ENCODE measurements around the gene HDAC4. TPM values are rescaled to one million over a fixed set of nuclear protein-coding genes. Genes with fewer than 3 reads are reported as not detected.

HDAC4 gene
- total and polyA plus RNA-seq, 9 of the 15 experiments (the other 6 are each of a cell fraction or from before 2014, with no cell fraction given) = 0.11 to 20.2 (median 4.0) TPM

DNA sequence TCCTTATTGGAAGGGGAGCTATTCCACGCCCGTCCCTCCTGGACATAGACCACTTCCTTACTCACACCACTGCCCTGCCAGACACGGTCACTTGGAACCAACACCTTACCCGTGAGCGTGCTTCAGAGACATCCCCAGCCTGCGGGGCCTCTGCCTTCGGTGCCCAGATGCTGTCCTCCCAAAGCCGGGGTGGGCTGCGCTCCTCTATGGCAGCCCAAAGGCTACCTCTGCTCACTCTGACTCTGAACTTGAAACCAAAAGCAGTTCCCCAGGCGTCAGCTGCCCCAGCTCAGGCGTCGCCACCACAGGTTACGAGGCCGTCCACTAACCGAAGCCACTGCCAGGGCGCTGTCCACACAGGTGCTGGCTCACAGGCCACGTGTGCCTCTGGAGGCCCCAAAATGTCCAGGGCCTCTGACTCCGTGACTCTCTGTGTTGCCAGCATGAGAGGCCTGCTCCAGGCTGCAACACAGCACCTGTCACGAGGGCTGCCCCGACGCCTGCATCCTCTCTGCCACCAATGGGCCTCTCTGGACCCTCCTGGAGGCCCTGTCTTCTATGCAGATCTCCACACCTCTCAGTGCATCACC lies 23.8 kb downstream of the HDAC4 start:
- no peak overlapping the region for H2AFZ ChIP-seq (ENCODE audit: low read depth, low read length)
- intact Hi-C loops (cut with micrococcal nuclease) (no loop called here), in situ Hi-C loops (cut with MboI) (no loop called here)
- H3K4me2 ChIP-seq (ENCODE audit: insufficient read depth, low read length) = no peak overlapping the region
- no TSS peak for BruUV-seq (replicated peaks)
- DNase-seq (ENCODE audit: extremely low read depth in 1 of 4, low spot score in 3 of 4) = no peak
- FAIRE-seq = no peak
- ATAC-seq = no peak
- peaks cover 0 to 14% of the 10 kb centered on the region in 2 experiments; a peak in 1 of 5 replicates for H3K4me1 ChIP-seq (replicated peaks in 1 of 2; ENCODE audit: control insufficient read depth in 2 of 2, insufficient read depth in 2 of 2, low read length in 2 of 2)
- ChIA-PET CTCF (ENCODE audit: low intra/inter-chr PET ratio) (no interaction called here), POLR2A (no interaction called here)
- H4K20me1 ChIP-seq (replicated peaks; ENCODE audit: control insufficient read depth, insufficient read depth, low read length) = no peaks in the 10 kb centered on the region; the same call in 1 of the 2 replicates
- H3K4me3 ChIP-seq = no peak overlapping the region
- H3K9ac ChIP-seq (ENCODE audit: insufficient read depth in 1 of 2, low read depth in 2 of 2, low read length in 2 of 2) = no peak overlapping the region
- TF ChIP-seq POLR2G (IDR thresholded peaks at IDR 0.05; ENCODE audit: low read depth, low read length) = 0 out of 2 replicates have a peak, but pooled peaks have one; percentile 19
- no peak for TF ChIP-seq C11orf30 (IDR thresholded peaks at IDR 0.05; ENCODE audit: low read depth)
- TF ChIP-seq KLF13 (tag; IDR thresholded peaks at IDR 0.05; ENCODE audit: borderline replicate concordance, low read depth) = no peak
- no peaks in the 10 kb centered on the region for H3K36me3 ChIP-seq (ENCODE audit: control insufficient read depth, insufficient read depth, low read length)
- H3K9me3 ChIP-seq (replicated peaks; ENCODE audit: control insufficient read depth, insufficient read depth, low read depth, low read length) = no peaks in the 10 kb centered on the region
- H3K27ac ChIP-seq (ENCODE audit: extremely low read depth, low read depth, low read length) = no peak overlapping the region
- no peaks in the 10 kb centered on the region; the same call in 2 of the 3 replicates for H3K79me2 ChIP-seq (ENCODE audit: control insufficient read depth, insufficient read depth, low read length)
- no peaks in the 10 kb centered on the region for H3K9me1 ChIP-seq (ENCODE audit: control insufficient read depth, insufficient read depth, low read length)
- WGBS (ENCODE audit: insufficient coverage, low coverage, missing lambda C conversion rate) = 94% methylated on average over 13 of the region's 21 CpGs
- H3K27me3 ChIP-seq (ENCODE audit: control insufficient read depth in 2 of 2, insufficient read depth in 2 of 2, low read length in 2 of 2) = no peaks in the 10 kb centered on the region

DNA sequence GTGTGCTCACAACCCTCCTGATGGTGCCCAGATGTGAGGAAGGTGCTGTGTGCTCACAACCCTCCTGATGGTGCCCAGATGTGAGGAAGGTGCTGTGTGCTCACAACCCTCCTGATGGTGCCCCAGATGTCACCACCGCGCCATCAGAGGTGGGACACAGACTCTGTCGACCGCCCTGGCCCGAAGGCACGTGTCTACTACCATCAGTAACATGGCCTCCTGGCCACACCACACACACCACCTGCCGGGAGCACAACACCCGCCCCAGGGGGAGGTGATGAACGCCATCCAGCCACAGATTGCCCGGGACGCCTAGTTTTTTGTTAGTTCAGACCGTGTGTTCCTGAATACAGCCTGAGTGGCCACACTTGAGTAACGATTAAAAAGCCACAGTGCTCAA lies 24.5 kb downstream of the HDAC4 start:
- Histone ChIP-seq H3K9ac (ENCODE audit: insufficient read depth in 1 of 2, low read depth in 2 of 2, low read length in 2 of 2) (no peak overlapping the region), H3K79me2 (ENCODE audit: control insufficient read depth, insufficient read depth, low read length) (no peaks in the 10 kb centered on the region; the same call in 2 of the 3 replicates), H2AFZ (ENCODE audit: low read depth, low read length) (no peak overlapping the region), H3K27ac (ENCODE audit: extremely low read depth, low read depth, low read length) (no peak overlapping the region), H3K4me1 (replicated peaks in 1 of 2; ENCODE audit: control insufficient read depth in 2 of 2, insufficient read depth in 2 of 2, low read length in 2 of 2) (peaks cover 0 to 14% of the 10 kb centered on the region in 2 experiments; a peak in 1 of 5 replicates), H3K9me1 (ENCODE audit: control insufficient read depth, insufficient read depth, low read length) (no peaks in the 10 kb centered on the region), H3K4me2 (ENCODE audit: insufficient read depth, low read length) (no peak overlapping the region), H3K27me3 (ENCODE audit: control insufficient read depth in 2 of 2, insufficient read depth in 2 of 2, low read length in 2 of 2) (no peaks in the 10 kb centered on the region), H4K20me1 (replicated peaks; ENCODE audit: control insufficient read depth, insufficient read depth, low read length) (no peaks in the 10 kb centered on the region; the same call in 1 of the 2 replicates), H3K9me3 (replicated peaks; ENCODE audit: control insufficient read depth, insufficient read depth, low read depth, low read length) (no peaks in the 10 kb centered on the region), H3K36me3 (ENCODE audit: control insufficient read depth, insufficient read depth, low read length) (no peaks in the 10 kb centered on the region), H3K4me3 (no peak overlapping the region)
- CTCF ChIA-PET (ENCODE audit: low intra/inter-chr PET ratio) = no interaction called here
- no peak for FAIRE-seq
- in situ Hi-C loops (cut with MboI) = no loop called here
- intact Hi-C loops (cut with micrococcal nuclease) = no loop called here
- 97% methylated on average over 6 of the region's 13 CpGs for whole genome bisulfite sequencing (ENCODE audit: insufficient coverage, low coverage, missing lambda C conversion rate)
- TF ChIP-seq PHF20 (IDR thresholded peaks at IDR 0.05; ENCODE audit: partially characterized antibody) = no peak
- POLR2A ChIA-PET = no interaction called here
- DNase-seq (ENCODE audit: extremely low read depth in 1 of 4, low spot score in 3 of 4) = no peak
- no peak for ATAC-seq
- BruUV-seq (replicated peaks) = no TSS peak
